ENCODE data around the gene IGFL4. TPM values are rescaled to one million over a fixed set of nuclear protein-coding genes. Genes with fewer than 3 reads are reported as not detected.
A peak's percentile ranks its signal among the peaks of the same experiment; 100 is the strongest.

IGFL4 gene
- total RNA-seq, 1 donor from 2014 or later: not detected

DNA sequence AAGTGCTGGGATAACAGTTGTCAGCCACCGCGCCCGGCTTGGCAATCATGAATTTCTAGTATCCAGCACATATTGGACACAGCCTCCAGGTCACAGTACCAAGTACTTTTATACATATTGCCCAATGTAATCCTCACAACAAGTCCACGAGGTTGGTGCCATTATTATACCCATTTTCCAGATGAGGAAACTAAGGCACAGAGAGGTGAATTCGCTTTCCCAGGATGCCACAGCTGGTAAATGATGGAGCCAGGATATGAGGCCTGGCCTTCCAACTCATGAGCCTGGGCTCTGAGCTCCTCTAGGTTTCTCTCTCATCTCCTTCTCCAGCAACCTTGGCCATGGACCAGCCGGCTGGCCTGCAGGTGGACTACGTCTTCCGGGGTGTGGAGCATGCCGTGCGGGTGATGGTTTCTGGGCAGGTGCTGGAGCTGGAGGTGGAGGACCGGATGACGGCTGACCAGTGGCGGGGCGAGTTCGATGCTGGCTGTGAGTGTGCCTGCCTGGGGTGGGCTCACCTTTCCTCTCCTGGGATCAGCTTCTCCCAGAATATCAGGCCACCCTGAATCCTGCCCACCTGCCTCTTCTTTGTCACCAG is 38.0 kb downstream of the IGFL4 start:
- Histone ChIP-seq H3K27me3 (ENCODE audit: low read depth) (peaks cover 28% of the 10 kb centered on the region), H3K27ac (replicated peaks) (no peak overlapping the region), H3K36me3 (peaks cover 27% of the 10 kb centered on the region), H3K9me3 (replicated peaks) (no peaks in the 10 kb centered on the region), H3K4me3 (no peak overlapping the region), H3K4me1 (peaks cover 12% of the 10 kb centered on the region)
- intact Hi-C loops (cut with micrococcal nuclease): loop anchor here (10.0 kb wide), 1 partner anchor 88 kb away; the partner anchor contains the start of gene NANOS2
- DNase-seq: no peak
- TF ChIP-seq, protein P1, sequence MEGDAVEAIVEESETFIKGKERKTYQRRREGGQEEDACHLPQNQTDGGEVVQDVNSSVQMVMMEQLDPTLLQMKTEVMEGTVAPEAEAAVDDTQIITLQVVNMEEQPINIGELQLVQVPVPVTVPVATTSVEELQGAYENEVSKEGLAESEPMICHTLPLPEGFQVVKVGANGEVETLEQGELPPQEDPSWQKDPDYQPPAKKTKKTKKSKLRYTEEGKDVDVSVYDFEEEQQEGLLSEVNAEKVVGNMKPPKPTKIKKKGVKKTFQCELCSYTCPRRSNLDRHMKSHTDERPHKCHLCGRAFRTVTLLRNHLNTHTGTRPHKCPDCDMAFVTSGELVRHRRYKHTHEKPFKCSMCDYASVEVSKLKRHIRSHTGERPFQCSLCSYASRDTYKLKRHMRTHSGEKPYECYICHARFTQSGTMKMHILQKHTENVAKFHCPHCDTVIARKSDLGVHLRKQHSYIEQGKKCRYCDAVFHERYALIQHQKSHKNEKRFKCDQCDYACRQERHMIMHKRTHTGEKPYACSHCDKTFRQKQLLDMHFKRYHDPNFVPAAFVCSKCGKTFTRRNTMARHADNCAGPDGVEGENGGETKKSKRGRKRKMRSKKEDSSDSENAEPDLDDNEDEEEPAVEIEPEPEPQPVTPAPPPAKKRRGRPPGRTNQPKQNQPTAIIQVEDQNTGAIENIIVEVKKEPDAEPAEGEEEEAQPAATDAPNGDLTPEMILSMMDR (IDR thresholded peaks at IDR 0.05; ENCODE audit: borderline replicate concordance): no peak

DNA sequence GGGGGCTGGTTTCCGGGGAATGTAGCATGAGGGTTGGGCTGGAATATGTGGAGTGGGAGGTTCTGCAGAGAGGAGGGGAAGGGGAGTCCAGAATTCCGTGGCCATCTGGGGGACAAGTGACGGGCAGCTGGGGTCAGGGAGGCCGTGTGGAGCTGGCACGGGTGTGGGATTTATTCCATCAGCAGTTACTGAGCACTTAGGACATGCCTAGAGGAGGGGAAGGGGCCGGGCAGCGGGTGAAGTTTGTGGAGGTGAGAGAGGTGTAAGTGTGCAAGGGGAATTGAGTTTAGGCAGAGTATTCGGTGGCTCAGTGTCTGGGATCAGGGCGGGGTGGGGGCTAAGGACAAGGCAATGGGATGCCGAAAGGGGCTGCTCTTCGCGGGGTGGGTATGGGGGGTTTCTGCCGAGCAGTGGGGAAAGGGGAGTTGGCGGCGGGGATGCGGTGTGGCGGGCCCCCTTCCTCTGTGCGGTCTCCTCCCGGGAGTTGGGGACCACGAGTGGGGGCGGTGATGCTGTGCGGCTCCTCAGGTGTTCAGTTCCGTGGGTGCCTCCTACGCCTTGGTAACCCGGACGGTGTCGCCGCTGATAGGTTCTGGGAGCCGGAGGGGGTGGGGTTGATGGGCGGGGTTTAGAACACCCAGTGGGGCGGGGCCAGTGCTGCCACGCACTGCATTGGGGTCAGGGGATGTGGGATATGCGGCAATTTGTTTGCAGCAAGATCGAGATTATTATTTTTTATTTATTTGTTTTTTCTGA is 40.1 kb downstream of the IGFL4 start:
- Histone ChIP-seq H3K27me3 (ENCODE audit: low read depth) (peaks cover 28% of the 10 kb centered on the region), H3K27ac (replicated peaks) (no peak overlapping the region), H3K4me1 (peaks cover 22% of the 10 kb centered on the region), H3K4me3 (peak overlapping the region; percentile 36), H3K9me3 (replicated peaks) (no peaks in the 10 kb centered on the region), H3K36me3 (peaks cover 20% of the 10 kb centered on the region)
- intact Hi-C loops (cut with micrococcal nuclease): loop anchor here (10.0 kb wide), 1 partner anchor 86 kb away; the partner anchor contains the start of gene NANOS2
- TF ChIP-seq, protein P1 (IDR thresholded peaks at IDR 0.05; ENCODE audit: borderline replicate concordance): no peak
- peak; percentile 33 for DNase-seq

DNA sequence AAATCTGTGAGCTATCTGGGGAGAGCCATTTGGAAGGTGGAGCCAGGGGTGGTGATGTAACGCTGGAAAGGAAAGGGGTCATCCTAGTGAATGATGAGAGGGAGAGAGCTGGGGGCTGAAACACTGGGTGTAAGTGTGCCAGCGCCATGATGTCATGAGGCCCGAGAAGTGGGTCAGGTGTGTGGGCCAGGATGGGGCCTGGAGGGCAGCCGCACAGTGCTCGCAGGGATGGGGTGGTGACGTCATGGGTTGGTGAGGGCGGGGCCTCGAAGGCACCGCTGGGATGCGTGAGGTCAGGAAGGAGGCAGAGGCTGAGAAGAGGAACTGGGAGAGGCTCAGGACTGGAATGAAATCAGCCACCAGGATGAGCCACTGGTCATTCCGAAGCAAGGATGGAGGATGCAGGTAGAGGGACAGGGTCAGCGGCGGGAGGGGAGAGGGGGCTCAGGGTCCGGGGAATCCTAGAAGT is 41.1 kb downstream of the IGFL4 start:
- intact Hi-C loops (cut with micrococcal nuclease): loop anchor here (10.0 kb wide), 1 partner anchor 85 kb away; the partner anchor contains the start of gene NANOS2
- Histone ChIP-seq H3K9me3 (replicated peaks) (no peaks in the 10 kb centered on the region), H3K27ac (replicated peaks) (no peak overlapping the region), H3K4me1 (peaks cover 27% of the 10 kb centered on the region), H3K36me3 (peaks cover 20% of the 10 kb centered on the region), H3K4me3 (no peak overlapping the region), H3K27me3 (ENCODE audit: low read depth) (peaks cover 28% of the 10 kb centered on the region)
- DNase-seq: no peak
- TF ChIP-seq, protein P1 (IDR thresholded peaks at IDR 0.05; ENCODE audit: borderline replicate concordance): no peak

DNA sequence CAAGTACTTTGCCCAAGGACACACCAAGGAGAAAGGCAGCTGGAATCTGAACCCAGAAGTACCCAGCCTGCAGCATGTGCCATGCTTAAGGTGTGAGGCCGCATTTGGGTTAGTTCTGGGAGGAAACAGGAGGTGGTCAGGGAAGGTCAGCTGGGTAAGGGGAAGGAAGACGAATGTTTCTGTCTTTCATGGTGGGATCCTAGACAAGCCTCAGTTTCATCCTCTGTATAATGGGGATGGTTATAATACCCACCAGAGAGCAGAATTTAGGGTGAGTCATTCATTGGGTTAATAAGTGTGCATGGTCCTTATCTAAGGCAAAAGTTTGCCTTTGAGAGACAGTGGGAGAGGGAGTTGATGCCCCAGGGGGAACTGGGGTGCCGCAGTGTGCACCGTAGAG is 42.0 kb downstream of the IGFL4 start:
- no peak overlapping the region for H3K27ac ChIP-seq (replicated peaks)
- no peaks in the 10 kb centered on the region for H3K9me3 ChIP-seq (replicated peaks)
- no peak for DNase-seq
- H3K4me3 ChIP-seq: no peak overlapping the region
- H3K4me1 ChIP-seq: peaks cover 31% of the 10 kb centered on the region
- intact Hi-C loops (cut with micrococcal nuclease): no loop called here
- peaks cover 15% of the 10 kb centered on the region for H3K36me3 ChIP-seq
- peaks cover 28% of the 10 kb centered on the region for H3K27me3 ChIP-seq (ENCODE audit: low read depth)
- TF ChIP-seq, protein P1 (IDR thresholded peaks at IDR 0.05; ENCODE audit: borderline replicate concordance): no peak

DNA sequence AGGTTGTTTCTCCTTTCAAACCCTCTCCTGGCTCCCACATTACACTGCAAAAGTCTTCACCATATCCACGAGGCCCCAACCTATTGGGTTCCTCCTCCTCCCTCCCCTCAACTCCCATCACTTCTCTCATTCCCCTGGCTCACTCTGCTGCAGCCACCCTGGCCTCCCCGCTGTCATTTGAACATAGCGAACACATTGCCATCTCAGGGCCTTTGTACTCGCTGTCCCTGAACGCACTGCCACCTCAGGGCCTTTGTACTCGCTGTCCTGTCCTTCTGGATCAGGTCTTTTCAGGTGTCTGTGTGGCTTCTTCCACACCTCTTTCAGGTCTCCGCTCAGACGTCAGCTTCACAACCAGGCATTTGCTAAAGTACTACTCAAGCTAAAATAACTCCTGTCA is 43.9 kb downstream of the IGFL4 start:
- TF ChIP-seq, protein P1 (IDR thresholded peaks at IDR 0.05; ENCODE audit: borderline replicate concordance): no peak
- Histone ChIP-seq H3K9me3 (replicated peaks) (no peaks in the 10 kb centered on the region), H3K27ac (replicated peaks) (no peak overlapping the region), H3K36me3 (peaks cover 8% of the 10 kb centered on the region), H3K4me3 (no peak overlapping the region), H3K27me3 (ENCODE audit: low read depth) (peaks cover 28% of the 10 kb centered on the region), H3K4me1 (peaks cover 31% of the 10 kb centered on the region)
- no peak for DNase-seq
- intact Hi-C loops (cut with micrococcal nuclease): no loop called here

All from left ventricle myocardium inferior (tissue), 1 donor.